A673 (cell line): ENCODE measurements around the gene APEH. TPM values are rescaled to one million over a fixed set of nuclear protein-coding genes. Genes with fewer than 3 reads are reported as not detected.

Experiments used
- BruUV-seq: library from RNA; stranded (reverse); fragments of 400-500 nt; replicated peaks from 2 replicates; lab custom pipeline; 2021; lab: Mats Ljungman, UMichigan
- CTCF ChIA-PET: fragments of 300-600 bp; sonication (Branson Sonifier 250); formaldehyde crosslinking; loops from one replicate; lab custom pipeline; 2022; ENCODE audit warnings: antibody characterized with exemption; lab: Charles Lee
- POLR2A ChIA-PET: fragments of 300-600 bp; sonication (Branson Sonifier 250); formaldehyde crosslinking; loops from one replicate; lab custom pipeline; 2022; ENCODE audit warnings: antibody characterized with exemption; ENCODE audit not compliant: low non-redundant PET; lab: Charles Lee
- DNase-seq: peaks from one replicate; pipeline ENCODE4 v3.0.0-alpha.2; 2015; ENCODE audit warnings: low spot score
- H3K27ac ChIP-seq: fragments of 200-600 bp; sonication (generic); 2 replicates; pipeline ENCODE4 v1.5.1; 2016; ENCODE audit warnings: mixed run types, low read depth, mild to moderate bottlenecking, mixed read lengths, antibody characterized with exemption, low read length; ENCODE audit not compliant: poor library complexity, severe bottlenecking
- H3K27me3 ChIP-seq: fragments of 200-600 bp; sonication (generic); replicated peaks from 2 replicates; pipeline ENCODE4 v1.6.1; 2017; ENCODE audit warnings: mixed run types, low read depth, mild to moderate bottlenecking, mixed read lengths, antibody characterized with exemption, low read length; ENCODE audit not compliant: insufficient read depth, poor library complexity
- H3K36me3 ChIP-seq: fragments of 200-600 bp; sonication (generic); 2 replicates; pipeline ENCODE4 v1.6.1; 2016; ENCODE audit warnings: mixed run types, mild to moderate bottlenecking, mixed read lengths, antibody characterized with exemption, low read length; ENCODE audit not compliant: insufficient read depth, poor library complexity, severe bottlenecking
- H3K4me1 ChIP-seq: fragments of 200-600 bp; sonication (generic); 2 replicates; pipeline ENCODE4 v1.6.1; 2017; ENCODE audit warnings: mixed run types, mild to moderate bottlenecking, mixed read lengths, antibody characterized with exemption, low read length; ENCODE audit not compliant: insufficient read depth, poor library complexity, severe bottlenecking
- H3K4me3 ChIP-seq: fragments of 200-600 bp; sonication (generic); 2 replicates; pipeline ENCODE4 v1.5.1; 2016; ENCODE audit warnings: low read depth, mixed run types, mild to moderate bottlenecking, mixed read lengths, low read length; ENCODE audit not compliant: poor library complexity, severe bottlenecking
- H3K9me3 ChIP-seq: fragments of 200-600 bp; sonication (generic); 2 replicates; pipeline ENCODE4 v1.6.1; 2016; ENCODE audit warnings: mixed run types, low read depth, mild to moderate bottlenecking, mixed read lengths, antibody characterized with exemption, low read length; ENCODE audit not compliant: poor library complexity, severe bottlenecking
- EZH2 ChIP-seq: fragments of 200-600 bp; sonication (generic); IDR thresholded peaks from 2 replicates; pipeline ENCODE4 v1.6.1; 2017; ENCODE audit warnings: borderline replicate concordance, low read depth, mild to moderate bottlenecking, mixed read lengths, antibody characterized with exemption, low read length; ENCODE audit not compliant: poor library complexity, severe bottlenecking
- intact Hi-C: fragments of 100-400 bp; cut with micrococcal nuclease; formaldehyde crosslinking; loops from one replicate; pipeline ENCODE4 v1.10.0; 2022; ENCODE audit not compliant: unreplicated experiment
- total RNA-seq: library from RNA; stranded (reverse); gene quantifications from 2 replicates; pipeline ENCODE4 v1.2.3, GENCODE V29; 2021
- TF ChIP-seq, protein P1 (sequence below): fragments of 300-800, 200-600 bp; sonication (generic); conservative IDR thresholded peaks from 2 replicates; pipeline ENCODE4 v1.5.1; 2017; ENCODE audit warnings: low read depth, mild to moderate bottlenecking, antibody characterized with exemption, low read length, moderate library complexity, mixed read lengths

Gene APEH
- total RNA-seq, 1 experiment from 2014 or later: 64.9 TPM

DNA sequence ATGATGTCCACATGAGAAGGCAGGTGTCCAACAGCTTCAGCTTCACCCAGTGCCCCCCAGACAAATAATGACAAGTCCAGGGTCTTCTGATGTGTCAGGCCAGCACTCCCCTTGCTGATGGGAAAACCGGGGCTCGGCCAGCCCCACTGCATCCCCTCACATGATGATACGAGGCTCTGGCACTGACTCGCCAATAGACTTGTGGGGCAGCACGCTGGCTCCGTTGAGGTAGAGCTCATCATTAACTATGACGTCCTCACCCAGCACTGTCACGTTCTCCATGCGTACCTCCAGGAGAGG lies 47.4 kb downstream of the APEH start:
- CTCF ChIA-PET: no interaction called here
- Histone ChIP-seq H3K4me1 (no peaks in the 10 kb centered on the region), H3K36me3 (peaks cover 5% of the 10 kb centered on the region), H3K9me3 (no peaks in the 10 kb centered on the region), H3K4me3 (no peak overlapping the region), H3K27me3 (no peaks in the 10 kb centered on the region), H3K27ac (no peak overlapping the region)
- no TSS peak for BruUV-seq
- intact Hi-C loops: loop anchor here (10.0 kb wide), 1 partner anchor 123 kb away; no protein-coding TSS in a partner anchor
- POLR2A ChIA-PET: no interaction called here
- TF ChIP-seq EZH2: no peak
- TF ChIP-seq, protein P1, sequence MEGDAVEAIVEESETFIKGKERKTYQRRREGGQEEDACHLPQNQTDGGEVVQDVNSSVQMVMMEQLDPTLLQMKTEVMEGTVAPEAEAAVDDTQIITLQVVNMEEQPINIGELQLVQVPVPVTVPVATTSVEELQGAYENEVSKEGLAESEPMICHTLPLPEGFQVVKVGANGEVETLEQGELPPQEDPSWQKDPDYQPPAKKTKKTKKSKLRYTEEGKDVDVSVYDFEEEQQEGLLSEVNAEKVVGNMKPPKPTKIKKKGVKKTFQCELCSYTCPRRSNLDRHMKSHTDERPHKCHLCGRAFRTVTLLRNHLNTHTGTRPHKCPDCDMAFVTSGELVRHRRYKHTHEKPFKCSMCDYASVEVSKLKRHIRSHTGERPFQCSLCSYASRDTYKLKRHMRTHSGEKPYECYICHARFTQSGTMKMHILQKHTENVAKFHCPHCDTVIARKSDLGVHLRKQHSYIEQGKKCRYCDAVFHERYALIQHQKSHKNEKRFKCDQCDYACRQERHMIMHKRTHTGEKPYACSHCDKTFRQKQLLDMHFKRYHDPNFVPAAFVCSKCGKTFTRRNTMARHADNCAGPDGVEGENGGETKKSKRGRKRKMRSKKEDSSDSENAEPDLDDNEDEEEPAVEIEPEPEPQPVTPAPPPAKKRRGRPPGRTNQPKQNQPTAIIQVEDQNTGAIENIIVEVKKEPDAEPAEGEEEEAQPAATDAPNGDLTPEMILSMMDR: no peak
- DNase-seq: no peak

DNA sequence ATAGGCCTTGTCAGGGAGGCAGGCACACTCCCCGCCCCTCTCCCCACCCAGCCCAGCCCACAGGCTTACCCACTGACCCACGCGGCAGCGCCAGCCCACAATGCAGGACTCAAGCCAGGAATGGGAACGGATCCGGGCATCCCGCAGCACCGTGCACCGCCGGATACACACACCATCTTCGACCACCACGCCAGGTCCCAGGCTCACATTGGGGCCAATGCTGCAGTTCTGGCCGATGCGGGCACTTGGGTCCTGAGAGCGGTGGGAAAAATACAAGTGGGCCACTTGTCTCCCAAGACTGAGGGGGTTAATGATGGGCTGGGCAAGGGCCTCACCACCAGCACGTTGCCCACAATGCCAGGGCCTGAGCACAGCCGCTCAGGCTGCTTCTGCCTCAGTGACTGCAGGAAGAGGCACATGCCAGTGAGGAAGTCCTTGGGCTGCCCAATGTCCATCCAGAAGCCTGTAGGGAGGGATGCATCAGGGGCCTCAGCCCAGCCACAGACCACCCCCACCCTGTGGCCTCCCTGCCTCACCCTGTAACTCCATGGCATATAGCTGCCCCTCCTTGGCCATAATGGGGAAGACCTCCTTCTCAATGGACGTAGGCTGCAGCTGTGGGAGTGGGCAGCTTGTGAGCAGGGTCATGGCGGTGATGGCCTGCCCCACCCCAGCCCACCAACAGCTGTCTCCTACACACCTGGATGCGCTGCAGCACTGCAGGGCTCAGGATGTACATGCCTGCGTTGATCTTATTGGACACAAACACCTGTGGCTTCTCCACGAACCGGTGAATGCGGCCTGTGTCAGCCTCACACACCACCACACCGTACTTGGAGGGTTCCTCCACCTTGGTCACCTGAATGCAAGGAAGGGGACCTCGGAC lies 48.0 kb downstream of the APEH start:
- no peak for TF ChIP-seq EZH2
- TF ChIP-seq, protein P1: no peak
- Histone ChIP-seq H3K4me1 (no peaks in the 10 kb centered on the region), H3K36me3 (peaks cover 5% of the 10 kb centered on the region), H3K9me3 (no peaks in the 10 kb centered on the region), H3K27ac (no peak overlapping the region), H3K4me3 (peak overlapping the region; percentile 83), H3K27me3 (no peaks in the 10 kb centered on the region)
- POLR2A ChIA-PET: no interaction called here
- no TSS peak for BruUV-seq
- DNase-seq: no peak
- CTCF ChIA-PET: no interaction called here
- intact Hi-C loops: loop anchor here (10.0 kb wide), 1 partner anchor 123 kb away; no protein-coding TSS in a partner anchor

DNA sequence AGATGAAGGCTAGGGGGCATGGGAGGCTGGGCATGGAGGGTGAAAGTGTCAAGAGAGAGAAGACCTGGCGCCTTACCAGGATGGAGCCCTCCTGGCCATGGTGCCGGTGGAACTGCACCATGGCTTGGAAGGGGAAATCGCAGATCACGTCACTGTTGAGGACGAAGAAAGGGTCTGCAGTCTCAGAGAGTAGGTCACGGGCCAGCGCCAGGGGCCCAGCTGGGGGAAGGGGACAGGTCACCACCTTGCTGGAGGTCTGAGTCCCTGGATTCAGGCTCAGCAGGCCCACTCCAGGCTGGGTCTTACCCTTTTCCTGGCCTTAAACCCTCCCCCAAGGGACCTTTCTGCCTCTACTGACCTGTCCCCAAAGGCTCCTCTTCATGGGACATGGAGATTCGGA lies 48.7 kb downstream of the APEH start:
- ChIA-PET POLR2A (no interaction called here), CTCF (no interaction called here)
- TF ChIP-seq, protein P1: no peak
- TF ChIP-seq EZH2: no peak
- H3K9me3 ChIP-seq: no peaks in the 10 kb centered on the region
- peaks cover 5% of the 10 kb centered on the region for H3K36me3 ChIP-seq
- DNase-seq: no peak
- peak overlapping the region; percentile 83 for H3K4me3 ChIP-seq
- intact Hi-C loops: loop anchor here (10.0 kb wide), 1 partner anchor 122 kb away; no protein-coding TSS in a partner anchor
- no TSS peak for BruUV-seq
- no peaks in the 10 kb centered on the region for H3K4me1 ChIP-seq
- peak overlapping the region; percentile 85 for H3K27ac ChIP-seq
- no peaks in the 10 kb centered on the region for H3K27me3 ChIP-seq
